ENCODE results near the gene CMKLR1.

- TF ChIP-seq CTCF (IDR thresholded peaks at IDR 0.05) (no peak), POLR2A (IDR thresholded peaks at IDR 0.05) (no peak), POLR2AphosphoS5 (IDR thresholded peaks at IDR 0.05) (no peak), EP300 (IDR thresholded peaks at IDR 0.05) (no peak)
Observed at GRCh38 chr12:108315486-108316105, 23.5 kb downstream of the CMKLR1 start.

Data from gastroesophageal sphincter (tissue), 3 donors.